IgD-negative memory B cell (primary cell): ENCODE measurements around the gene DPP10. TPM values are rescaled to one million over a fixed set of nuclear protein-coding genes. Genes with fewer than 3 reads are reported as not detected.

Source experiments
- H3K27ac Mint-ChIP-seq, 3 donors: one replicate each; pipeline ENCODE4 v1.8.0; 2020 to 2022; ENCODE audit warnings: mild to moderate bottlenecking in 3 of 3, mixed read lengths in 3 of 3, moderate library complexity in 1 of 3
- H3K27me3 Mint-ChIP-seq: one replicate; pipeline ENCODE4 v1.8.0; 2021; ENCODE audit warnings: mixed read lengths
- H3K36me3 Mint-ChIP-seq: one replicate; pipeline ENCODE4 v1.8.0; 2020; ENCODE audit warnings: mild to moderate bottlenecking, mixed read lengths
- H3K4me1 Mint-ChIP-seq, 3 donors: one replicate each; pipeline ENCODE4 v1.8.0; 2020 to 2022; ENCODE audit warnings: mixed read lengths in 3 of 3, mild to moderate bottlenecking in 1 of 3
- H3K4me3 Mint-ChIP-seq, 4 donors: one replicate each; pipeline ENCODE4 v1.8.0; 2020 to 2022; ENCODE audit warnings: mild to moderate bottlenecking in 4 of 4, mixed read lengths in 4 of 4, moderate library complexity in 3 of 4
- H3K9me3 Mint-ChIP-seq, 3 donors: one replicate each; pipeline ENCODE4 v1.8.0; 2020 to 2021; ENCODE audit warnings: mixed read lengths in 3 of 3, mild to moderate bottlenecking in 1 of 3
- polyA plus RNA-seq: library from polyadenylated mRNA; unstranded; fragments of 300-500 nt; fragmentation: Illumina TruSeq; gene quantifications from one replicate; pipeline ENCODE4 v1.2.3, GENCODE V29; 2021

DPP10 gene
- polyA plus RNA-seq, 1 donor from 2014 or later, result not detected

DNA sequence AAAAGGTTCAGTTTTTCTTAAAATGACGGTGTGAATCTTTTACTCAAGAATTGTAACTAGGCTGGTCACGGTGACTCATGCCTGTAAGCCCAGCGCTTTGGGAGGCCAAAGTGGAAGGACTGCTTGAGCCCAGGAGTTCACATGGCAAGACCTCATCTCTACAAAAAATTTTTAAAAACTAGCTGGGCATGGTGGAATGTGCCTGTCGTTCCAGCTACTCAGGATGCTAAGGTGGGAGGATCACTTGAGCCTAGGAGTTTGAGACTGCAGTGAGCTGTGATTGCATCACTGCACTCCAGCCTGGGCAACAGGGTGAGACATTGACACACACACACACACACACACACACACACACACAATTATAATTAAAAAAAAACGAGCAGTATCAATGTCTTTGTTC is 369.8 kb downstream of the DPP10 start:
- no peak overlapping the region for H3K4me3 Mint-ChIP-seq
- H3K27me3 Mint-ChIP-seq, result no peaks in the 10 kb centered on the region
- H3K27ac Mint-ChIP-seq, result no peak overlapping the region
- no peaks in the 10 kb centered on the region for H3K36me3 Mint-ChIP-seq
- no peaks in the 10 kb centered on the region for H3K4me1 Mint-ChIP-seq
- peaks cover 0 to 2% (median 0%) of the 10 kb centered on the region in 3 donors for H3K9me3 Mint-ChIP-seq

DNA sequence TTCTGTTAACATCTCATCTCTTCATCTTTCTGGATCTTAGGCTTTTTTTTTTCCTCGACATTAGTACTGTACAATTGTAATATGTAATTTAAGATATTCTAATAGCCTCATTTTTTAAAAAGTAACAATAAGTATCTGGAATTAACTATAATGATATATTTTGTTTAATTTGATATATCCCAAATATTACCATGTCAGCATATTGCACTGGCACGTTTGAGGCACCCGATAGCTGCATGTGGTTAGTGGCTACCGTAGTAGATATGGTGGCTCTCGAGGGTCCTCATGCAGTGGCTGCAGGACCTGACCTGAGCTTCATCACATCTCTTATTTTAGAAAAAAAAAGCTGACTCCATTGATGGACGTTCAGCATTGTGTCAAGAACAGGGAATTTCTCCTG is 371.9 kb downstream of the DPP10 start:
- Mint-ChIP-seq H3K4me1 (no peaks in the 10 kb centered on the region), H3K9me3 (peaks cover 0 to 2% (median 0%) of the 10 kb centered on the region in 3 donors), H3K27ac (no peak overlapping the region), H3K4me3 (no peak overlapping the region), H3K36me3 (no peaks in the 10 kb centered on the region), H3K27me3 (no peaks in the 10 kb centered on the region)

DNA sequence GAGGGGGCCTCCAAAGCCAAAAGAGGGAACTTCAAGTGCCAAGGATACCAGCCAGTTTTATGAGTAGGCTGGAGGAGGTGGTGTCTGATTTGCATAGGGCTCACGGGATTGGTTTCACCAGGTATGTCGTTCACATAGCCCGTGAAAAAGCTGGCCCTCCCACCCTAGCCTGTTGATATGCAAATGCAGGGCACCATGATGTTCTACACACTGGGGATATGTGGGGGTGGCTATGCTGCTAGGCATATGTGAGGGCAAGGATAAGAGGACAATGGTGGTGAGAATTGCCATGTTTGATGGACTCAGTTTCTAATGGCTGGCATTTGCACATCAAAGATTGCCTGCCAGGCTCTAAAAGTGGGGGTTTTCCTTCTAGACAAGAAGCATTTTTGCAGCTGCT is 378.6 kb downstream of the DPP10 start:
- Mint-ChIP-seq H3K27ac (no peak overlapping the region), H3K27me3 (no peaks in the 10 kb centered on the region)

DNA sequence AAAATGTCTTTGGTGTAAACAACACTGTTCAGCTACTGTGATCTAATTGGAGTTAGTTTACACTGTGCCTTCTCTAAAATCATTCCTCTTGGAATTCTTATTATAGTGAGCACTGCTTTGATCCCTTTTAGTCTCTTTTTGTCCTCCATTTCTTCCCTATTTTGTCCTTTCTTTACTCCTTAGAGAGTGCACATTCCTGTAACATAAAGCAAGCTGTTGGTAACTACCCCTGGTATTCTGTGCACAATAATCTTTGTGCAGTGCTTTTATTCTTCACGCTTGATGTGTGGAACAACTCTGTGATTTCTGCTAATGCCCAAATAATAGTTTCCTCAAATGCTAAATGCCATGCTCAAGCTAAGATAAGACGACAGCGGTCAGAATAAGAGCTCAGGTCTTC is 401.5 kb downstream of the DPP10 start:
- H3K36me3 Mint-ChIP-seq, result no peaks in the 10 kb centered on the region
- no peaks in the 10 kb centered on the region for H3K27me3 Mint-ChIP-seq
- H3K9me3 Mint-ChIP-seq, result peaks cover 0 to 5% (median 0%) of the 10 kb centered on the region in 3 donors
- no peak overlapping the region for H3K27ac Mint-ChIP-seq
- no peak overlapping the region for H3K4me3 Mint-ChIP-seq
- no peaks in the 10 kb centered on the region for H3K4me1 Mint-ChIP-seq

More for the DNA sequence above, 378.6 kb downstream of the DPP10 start:
- Mint-ChIP-seq H3K4me1 (no peaks in the 10 kb centered on the region), H3K9me3 (peaks cover 2 to 6% (median 4%) of the 10 kb centered on the region in 3 donors), H3K36me3 (peaks cover 3% of the 10 kb centered on the region), H3K4me3 (no peak overlapping the region)

DNA sequence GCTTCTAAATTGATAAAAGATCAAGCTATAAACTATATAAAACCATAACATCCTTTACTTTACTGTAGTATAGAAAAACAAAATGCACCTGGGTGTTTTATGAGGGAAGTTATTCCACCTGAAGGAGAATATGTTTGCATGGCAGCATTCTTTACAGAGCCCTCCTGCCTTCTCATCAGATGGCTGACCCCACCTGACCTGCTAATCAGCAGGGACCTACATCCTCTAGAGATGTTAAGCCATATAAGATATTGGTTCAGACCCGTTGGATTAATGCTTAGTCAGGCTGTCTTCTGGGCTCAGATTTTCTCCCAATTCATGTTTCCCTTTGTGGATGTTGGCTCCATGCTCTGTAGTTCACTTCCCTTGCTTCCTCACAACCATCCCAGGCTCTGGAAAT is 414.8 kb downstream of the DPP10 start:
- H3K4me3 Mint-ChIP-seq, result no peak overlapping the region
- peaks cover 0 to 6% (median 4%) of the 10 kb centered on the region in 3 donors for H3K9me3 Mint-ChIP-seq
- no peaks in the 10 kb centered on the region for H3K4me1 Mint-ChIP-seq
- no peaks in the 10 kb centered on the region for H3K36me3 Mint-ChIP-seq
- H3K27ac Mint-ChIP-seq, result no peak overlapping the region
- H3K27me3 Mint-ChIP-seq, result no peaks in the 10 kb centered on the region

DNA sequence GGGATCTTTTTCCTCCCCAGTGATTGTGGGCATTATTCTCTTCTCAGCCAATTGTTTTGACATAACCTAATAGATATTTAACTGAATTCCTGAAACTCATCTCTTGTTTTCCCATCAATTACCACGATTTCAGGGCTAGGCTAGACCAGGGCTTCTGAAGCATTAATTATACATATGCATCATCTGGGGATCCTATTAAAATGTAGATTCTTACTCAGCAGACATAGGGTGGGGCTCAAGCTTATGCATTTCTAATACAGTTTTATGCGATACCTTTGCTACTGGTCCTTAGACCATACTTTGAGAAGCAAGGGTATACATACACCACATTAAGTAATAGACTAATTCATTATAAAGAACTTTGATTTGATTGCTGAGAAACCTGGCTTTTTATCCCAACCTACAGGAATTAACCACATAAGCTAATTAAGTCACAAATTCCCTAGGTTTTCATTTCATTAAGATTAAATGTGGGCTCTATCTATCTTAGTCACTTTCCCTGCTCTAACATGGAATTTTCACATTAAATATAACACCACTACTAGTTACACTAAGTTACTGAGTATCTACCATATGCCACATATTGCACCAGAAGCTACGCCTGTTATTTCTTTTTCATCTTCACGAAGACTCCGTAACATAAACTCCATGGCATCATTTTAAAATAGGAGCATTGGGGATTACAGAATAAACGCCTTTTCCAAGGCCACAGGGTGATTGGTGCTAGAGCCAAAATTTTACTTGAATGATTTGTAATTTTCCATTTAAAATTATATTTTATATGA is 417.5 kb downstream of the DPP10 start:
- Mint-ChIP-seq H3K36me3 (no peaks in the 10 kb centered on the region), H3K27ac (no peak overlapping the region), H3K4me1 (no peaks in the 10 kb centered on the region), H3K9me3 (peaks cover 0 to 3% (median 0%) of the 10 kb centered on the region in 3 donors), H3K27me3 (no peaks in the 10 kb centered on the region), H3K4me3 (no peak overlapping the region)

DNA sequence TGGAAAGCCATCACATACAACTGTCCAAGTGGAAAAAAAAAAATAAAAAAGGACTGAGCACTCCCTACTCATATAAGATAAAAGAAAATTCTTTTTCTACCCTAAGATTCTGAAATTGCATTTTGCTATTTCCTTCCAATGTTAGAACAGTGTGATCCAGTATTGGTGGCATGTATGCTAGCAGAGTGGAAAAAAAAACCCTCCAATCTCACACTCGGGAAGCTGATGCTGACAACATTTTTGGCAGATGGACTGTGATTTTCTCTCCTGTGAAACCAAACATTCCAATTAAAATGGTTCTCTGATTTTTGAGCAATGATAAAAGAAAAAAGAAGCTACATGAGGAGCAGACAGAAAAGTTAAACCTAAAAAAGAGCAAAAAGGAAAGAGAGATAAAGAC is 419.8 kb downstream of the DPP10 start:
- Mint-ChIP-seq H3K27me3 (no peaks in the 10 kb centered on the region), H3K27ac (no peak overlapping the region), H3K9me3 (peaks cover 0 to 3% (median 0%) of the 10 kb centered on the region in 3 donors), H3K36me3 (no peaks in the 10 kb centered on the region), H3K4me3 (peak overlapping the region in 1 of 4 donors; percentile 10), H3K4me1 (no peaks in the 10 kb centered on the region)

DNA sequence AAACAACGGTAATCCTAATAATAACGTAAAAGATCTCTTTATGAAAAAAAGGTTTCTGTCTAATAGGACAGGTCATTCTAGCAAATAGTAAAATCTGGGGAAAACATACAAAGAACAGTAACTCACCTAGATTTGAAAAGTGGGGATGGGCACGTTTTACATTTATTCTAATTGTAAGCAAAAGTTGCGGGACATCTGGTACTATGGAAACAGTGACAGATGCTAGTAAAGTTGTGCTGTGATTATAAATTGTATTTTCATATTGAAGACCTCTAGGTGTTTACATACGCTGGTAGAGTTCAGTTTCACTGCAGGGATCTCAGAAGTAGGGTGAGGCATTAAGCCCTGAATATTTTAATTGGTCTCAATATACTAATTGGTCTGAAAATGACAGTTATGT is 422.5 kb downstream of the DPP10 start:
- Mint-ChIP-seq H3K27ac (no peak overlapping the region), H3K27me3 (no peaks in the 10 kb centered on the region), H3K4me3 (no peak overlapping the region), H3K4me1 (no peaks in the 10 kb centered on the region), H3K36me3 (no peaks in the 10 kb centered on the region), H3K9me3 (no peaks in the 10 kb centered on the region)

DNA sequence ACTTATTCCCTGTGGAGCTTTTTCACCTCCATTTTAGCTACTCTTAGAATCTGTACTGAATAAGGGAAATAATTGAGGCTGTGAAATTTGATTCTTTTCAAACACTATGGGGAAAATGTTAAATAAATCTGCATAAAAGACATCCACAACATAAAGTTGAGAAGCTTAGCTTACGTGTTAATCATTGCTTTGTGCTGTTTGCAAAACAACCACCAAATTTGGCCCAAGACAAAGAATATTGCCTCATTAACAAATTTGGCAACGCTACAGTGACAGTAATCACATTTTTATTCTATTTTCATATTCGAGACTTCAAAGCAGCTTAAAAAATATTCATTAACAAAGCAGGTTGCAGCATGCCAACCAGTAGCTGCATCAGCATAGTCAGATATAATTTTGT is 437.6 kb downstream of the DPP10 start:
- Mint-ChIP-seq H3K4me1 (no peaks in the 10 kb centered on the region), H3K4me3 (no peak overlapping the region), H3K36me3 (no peaks in the 10 kb centered on the region), H3K9me3 (peaks cover 0 to 4% (median 4%) of the 10 kb centered on the region in 3 donors), H3K27ac (no peak overlapping the region), H3K27me3 (no peaks in the 10 kb centered on the region)

DNA sequence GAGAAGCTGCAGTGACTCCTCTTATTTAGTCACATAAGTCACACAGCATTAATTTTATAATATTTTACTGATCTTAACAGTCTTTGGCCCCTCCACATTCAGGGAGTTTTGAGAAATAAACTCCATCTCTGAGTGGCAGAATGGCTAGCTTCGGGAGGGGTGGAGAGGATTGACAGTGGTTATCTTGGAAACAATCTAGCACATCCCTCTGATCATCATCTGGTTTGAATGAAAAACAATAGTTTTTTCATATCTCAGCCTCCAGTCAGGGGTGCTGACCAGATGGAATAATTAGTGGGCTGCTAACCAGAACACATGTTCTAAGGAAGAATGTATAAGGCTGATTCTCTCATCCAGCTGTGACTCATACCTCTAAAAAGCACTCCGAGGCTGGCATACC is 477.5 kb downstream of the DPP10 start:
- Mint-ChIP-seq H3K9me3 (peaks cover 4 to 11% (median 5%) of the 10 kb centered on the region in 3 donors), H3K36me3 (no peaks in the 10 kb centered on the region), H3K27me3 (no peaks in the 10 kb centered on the region), H3K27ac (no peak overlapping the region), H3K4me1 (no peaks in the 10 kb centered on the region), H3K4me3 (no peak overlapping the region)

DNA sequence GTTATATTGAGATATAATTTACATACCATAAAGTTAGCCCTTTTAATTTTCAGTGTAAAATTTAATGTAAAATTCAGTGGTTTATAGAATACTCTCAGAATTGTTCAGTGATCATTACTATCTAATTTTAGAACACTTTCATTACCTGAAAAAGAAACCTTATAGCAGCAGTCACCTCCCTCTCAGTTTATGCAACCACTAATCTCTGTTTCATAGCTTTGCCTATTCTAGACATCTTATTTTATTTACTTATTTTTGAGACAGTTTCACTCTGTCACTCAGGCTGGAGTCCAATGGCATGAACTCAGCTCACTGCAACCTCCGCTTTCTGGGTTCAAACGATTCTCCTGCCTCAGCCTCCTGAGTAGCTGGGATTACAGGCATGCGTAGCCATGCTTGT is 479.6 kb downstream of the DPP10 start:
- Mint-ChIP-seq H3K36me3 (no peaks in the 10 kb centered on the region), H3K4me1 (no peaks in the 10 kb centered on the region), H3K4me3 (no peak overlapping the region), H3K9me3 (peaks cover under 1 to 5% (median 5%) of the 10 kb centered on the region in 3 donors), H3K27me3 (no peaks in the 10 kb centered on the region), H3K27ac (no peak overlapping the region)

DNA sequence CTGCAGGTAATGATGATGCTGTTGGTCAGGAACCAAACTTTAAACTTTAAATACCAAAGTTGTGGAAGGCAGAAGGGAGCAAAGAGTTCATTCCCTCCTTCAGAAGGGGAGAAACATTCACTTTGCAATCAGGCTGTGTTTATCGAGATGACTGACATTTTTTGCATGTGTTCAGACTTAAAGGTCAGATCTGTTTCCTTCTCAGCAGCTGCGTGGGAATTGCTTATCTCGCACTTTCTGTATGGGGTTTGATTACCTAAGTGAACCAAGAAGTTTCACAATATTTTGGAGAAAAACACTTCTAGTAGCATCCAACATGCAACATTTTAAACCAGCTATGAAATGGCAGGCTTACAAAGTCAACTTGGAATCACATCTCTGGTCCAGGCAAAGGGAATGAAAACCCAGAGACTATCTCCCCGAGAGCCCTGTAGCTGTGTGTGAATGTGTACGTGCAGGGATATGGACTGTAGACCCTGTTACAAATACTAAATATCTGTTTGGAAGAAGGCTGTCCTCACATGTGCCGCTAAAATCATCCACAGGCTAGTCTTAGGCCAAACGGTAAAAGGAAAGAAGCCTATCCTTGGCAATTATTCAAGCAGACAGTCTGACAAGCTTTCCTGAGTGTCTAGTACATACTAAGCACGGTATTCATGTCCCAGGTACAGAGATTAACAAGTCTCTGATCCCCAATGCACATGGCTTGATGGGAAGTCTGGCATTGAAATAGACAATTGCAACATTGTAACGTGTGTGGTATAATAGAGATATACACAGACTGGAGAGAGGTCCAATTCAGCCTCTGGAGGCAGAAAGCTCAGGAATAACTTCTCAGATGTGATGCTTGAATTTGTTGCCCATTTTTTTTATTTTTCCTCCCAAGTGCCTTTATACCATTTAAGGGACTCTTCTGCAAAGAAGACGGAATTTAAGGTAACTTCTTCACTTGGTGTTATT is 483.1 kb downstream of the DPP10 start:
- H3K4me1 Mint-ChIP-seq, result no peaks in the 10 kb centered on the region
- no peak overlapping the region for H3K27ac Mint-ChIP-seq
- no peak overlapping the region for H3K4me3 Mint-ChIP-seq
- no peaks in the 10 kb centered on the region for H3K36me3 Mint-ChIP-seq
- no peaks in the 10 kb centered on the region for H3K27me3 Mint-ChIP-seq
- H3K9me3 Mint-ChIP-seq, result peaks cover 4 to 14% (median 8%) of the 10 kb centered on the region in 3 donors

DNA sequence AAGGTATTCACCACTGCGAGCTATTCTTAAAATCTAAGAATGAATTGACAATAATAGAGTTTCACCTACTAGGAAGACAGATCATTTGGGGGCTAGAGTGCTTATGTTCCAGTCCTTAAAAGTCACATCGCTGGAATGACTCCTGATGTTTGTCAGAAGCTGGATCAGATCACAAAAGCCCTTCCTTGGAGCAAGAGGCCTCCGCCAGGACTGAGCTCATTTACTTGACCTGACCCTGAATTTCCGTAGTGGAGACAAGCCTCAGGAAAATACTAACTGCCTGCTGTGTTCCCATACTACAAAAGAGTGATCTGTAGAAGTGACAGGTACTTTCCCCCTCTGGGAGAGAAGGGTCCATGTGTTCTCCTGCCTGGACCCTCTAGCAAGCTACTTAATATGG is 483.9 kb downstream of the DPP10 start:
- Mint-ChIP-seq H3K4me1 (no peaks in the 10 kb centered on the region), H3K9me3 (peaks cover 4 to 14% (median 8%) of the 10 kb centered on the region in 3 donors), H3K27me3 (no peaks in the 10 kb centered on the region), H3K36me3 (no peaks in the 10 kb centered on the region), H3K4me3 (no peak overlapping the region), H3K27ac (no peak overlapping the region)

DNA sequence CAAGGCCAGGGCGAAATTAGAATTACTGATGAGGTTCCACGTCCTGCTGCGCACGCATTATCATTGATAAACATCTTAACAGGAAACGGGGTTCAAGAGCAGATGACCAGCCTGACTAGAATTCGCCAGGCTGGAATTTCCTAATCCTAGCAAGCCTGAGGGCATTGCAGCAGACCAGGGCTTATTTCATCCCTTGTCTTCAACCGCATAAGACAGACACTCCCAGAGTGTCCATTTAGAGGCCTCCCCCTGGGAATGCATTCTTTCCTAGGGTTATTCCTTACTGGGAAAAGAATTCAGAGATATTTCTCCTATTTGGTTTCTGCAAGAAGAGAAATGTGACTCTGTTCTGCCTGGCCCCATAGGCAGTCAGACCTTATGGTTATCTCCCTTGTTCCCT is 486.8 kb downstream of the DPP10 start:
- no peaks in the 10 kb centered on the region for H3K36me3 Mint-ChIP-seq
- H3K4me1 Mint-ChIP-seq, result no peaks in the 10 kb centered on the region
- no peak overlapping the region for H3K4me3 Mint-ChIP-seq
- H3K27ac Mint-ChIP-seq, result no peak overlapping the region
- no peaks in the 10 kb centered on the region for H3K27me3 Mint-ChIP-seq
- peaks cover 6 to 14% (median 8%) of the 10 kb centered on the region in 3 donors for H3K9me3 Mint-ChIP-seq

DNA sequence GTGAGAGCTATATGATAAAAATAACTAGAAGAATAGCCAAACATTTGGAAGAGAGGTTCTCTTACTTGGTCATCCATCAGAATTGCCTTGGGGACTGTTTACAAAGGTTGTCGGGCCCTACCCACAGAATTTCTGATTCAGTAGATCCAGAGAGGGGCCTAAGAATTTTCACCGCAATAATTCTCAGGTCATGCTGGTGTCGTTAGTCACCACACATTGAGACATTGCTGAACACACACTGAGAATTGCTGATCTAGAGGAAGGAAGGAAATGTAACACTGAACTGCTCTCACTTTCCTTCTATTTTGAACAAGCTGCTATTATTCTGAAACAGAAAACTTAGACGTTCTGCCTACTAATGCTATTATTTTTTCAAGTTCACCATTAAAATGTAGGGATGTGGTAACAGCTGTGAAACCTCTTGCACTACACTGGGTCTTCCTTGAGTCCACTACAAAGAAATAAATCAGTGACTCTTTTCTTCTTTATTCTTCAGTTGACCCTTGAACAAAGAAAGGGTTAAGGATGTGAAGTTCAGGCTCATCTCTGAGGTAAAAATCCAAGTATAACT is 491.3 kb downstream of the DPP10 start:
- Mint-ChIP-seq H3K4me1 (no peaks in the 10 kb centered on the region), H3K36me3 (no peaks in the 10 kb centered on the region), H3K4me3 (no peak overlapping the region), H3K27ac (no peak overlapping the region), H3K27me3 (no peaks in the 10 kb centered on the region), H3K9me3 (peaks cover 6 to 11% (median 10%) of the 10 kb centered on the region in 3 donors)
